WTC11 (cell line): ENCODE data around the gene EPS8L2. TPM values are rescaled to one million over a fixed set of nuclear protein-coding genes. Genes with fewer than 3 reads are reported as not detected.

Source experiments
- ATAC-seq: fragments of 200-7000 bp; cut with Tn5 transposase; 2 replicates; pipeline ENCODE4 v1.10.0; 2021; ENCODE audit warnings: mild to moderate bottlenecking, moderate library complexity
- CTCF ChIA-PET: fragments of 300-600 bp; sonication (Branson Sonifier 250); formaldehyde crosslinking; loops from one replicate; lab custom pipeline; 2021; ENCODE audit warnings: antibody characterized with exemption; lab: Charles Lee
- POLR2A ChIA-PET: fragments of 350-600 bp; sonication (Branson Sonifier 250); formaldehyde crosslinking; loops from one replicate; lab custom pipeline; 2021; ENCODE audit warnings: antibody characterized with exemption; lab: Charles Lee
- DNase-seq: peaks from one replicate; pipeline ENCODE4 v3.0.0; 2021; ENCODE audit warnings: low spot score
- H3K27ac Mint-ChIP-seq: 2 replicates; pipeline ENCODE4 v1.8.0; 2021; ENCODE audit warnings: mixed read lengths
- H3K27me3 Mint-ChIP-seq: 2 replicates; pipeline ENCODE4 v1.8.0; 2021; ENCODE audit warnings: low read depth, mild to moderate bottlenecking, moderate library complexity, mixed read lengths
- H3K36me3 Mint-ChIP-seq: 2 replicates; pipeline ENCODE4 v1.8.0; 2021; ENCODE audit warnings: mixed read lengths
- H3K4me1 Mint-ChIP-seq: 2 replicates; pipeline ENCODE4 v1.8.0; 2022; ENCODE audit warnings: mixed read lengths
- H3K4me3 Mint-ChIP-seq: 2 replicates; pipeline ENCODE4 v1.8.0; 2021; ENCODE audit warnings: mild to moderate bottlenecking, moderate library complexity, mixed read lengths
- H3K9me3 Mint-ChIP-seq: 2 replicates; pipeline ENCODE4 v1.8.0; 2021; ENCODE audit warnings: mixed read lengths
- ATF1 ChIP-seq: sonication (generic); formaldehyde crosslinking; IDR thresholded peaks from 2 replicates; pipeline ENCODE4 v1.8.1; 2023; ENCODE audit warnings: mild to moderate bottlenecking, moderate library complexity, missing genetic modification reagents
- CDX4 ChIP-seq: fragments of 250-450 bp; sonication (Bioruptor Pico); IDR thresholded peaks from 2 replicates; pipeline ENCODE4 v1.9.0; 2021; ENCODE audit warnings: moderate library complexity, mild to moderate bottlenecking, inconsistent platforms, borderline replicate concordance
- ESRRA ChIP-seq: sonication (generic); formaldehyde crosslinking; IDR thresholded peaks from 2 replicates; pipeline ENCODE4 v1.8.1; 2022; ENCODE audit warnings: mild to moderate bottlenecking, missing genetic modification reagents, borderline replicate concordance
- IRF2 ChIP-seq: sonication (generic); formaldehyde crosslinking; IDR thresholded peaks from 2 replicates; pipeline ENCODE4 v1.8.0; 2022; ENCODE audit warnings: low read depth, missing genetic modification reagents, borderline replicate concordance
- KAT7 ChIP-seq: sonication (generic); formaldehyde crosslinking; IDR thresholded peaks from 2 replicates; pipeline ENCODE4 v1.8.1; 2023; ENCODE audit warnings: missing genetic modification reagents, mild to moderate bottlenecking, borderline replicate concordance
- MLX ChIP-seq: sonication (generic); formaldehyde crosslinking; IDR thresholded peaks from 2 replicates; pipeline ENCODE4 v1.8.1; 2023; ENCODE audit warnings: mild to moderate bottlenecking, missing genetic modification reagents, moderate library complexity
- MYBL2 ChIP-seq: sonication (generic); formaldehyde crosslinking; IDR thresholded peaks from 2 replicates; pipeline ENCODE4 v1.8.1; 2023; ENCODE audit warnings: mild to moderate bottlenecking, moderate library complexity, missing genetic modification reagents
- RELA ChIP-seq: sonication (generic); formaldehyde crosslinking; IDR thresholded peaks from 2 replicates; pipeline ENCODE4 v1.8.1; 2022; ENCODE audit warnings: missing genetic modification reagents, mild to moderate bottlenecking, borderline replicate concordance
- RORB ChIP-seq: fragments of 250-450 bp; sonication (Bioruptor Pico); IDR thresholded peaks from 2 replicates; pipeline ENCODE4 v1.9.0; 2021; ENCODE audit warnings: mild to moderate bottlenecking
- SOX15 ChIP-seq: fragments of 250-450 bp; sonication (Bioruptor Pico); IDR thresholded peaks from 2 replicates; pipeline ENCODE4 v1.9.0; 2021; ENCODE audit warnings: mild to moderate bottlenecking
- SP1 ChIP-seq: sonication (generic); formaldehyde crosslinking; conservative IDR thresholded peaks from 2 replicates; pipeline ENCODE4 v1.8.1; 2022; ENCODE audit warnings: missing genetic modification reagents
- STAT6 ChIP-seq: sonication (generic); formaldehyde crosslinking; conservative IDR thresholded peaks from 2 replicates; pipeline ENCODE4 v1.8.1; 2023; ENCODE audit warnings: mild to moderate bottlenecking, low read depth, missing genetic modification reagents, moderate library complexity
- TEAD1 ChIP-seq: sonication (generic); formaldehyde crosslinking; IDR thresholded peaks from 2 replicates; pipeline ENCODE4 v1.8.0; 2022; ENCODE audit warnings: mild to moderate bottlenecking, missing genetic modification reagents
- USF1 ChIP-seq: sonication (generic); formaldehyde crosslinking; IDR thresholded peaks from 2 replicates; pipeline ENCODE4 v1.8.0; 2022; ENCODE audit warnings: mild to moderate bottlenecking, missing genetic modification reagents
- ZNF138 ChIP-seq: sonication (generic); formaldehyde crosslinking; conservative IDR thresholded peaks from 2 replicates; pipeline ENCODE4 v1.8.1; 2022; ENCODE audit warnings: mild to moderate bottlenecking, moderate library complexity, missing genetic modification reagents
- ZNF219 ChIP-seq: sonication (generic); formaldehyde crosslinking; IDR thresholded peaks from 2 replicates; pipeline ENCODE4 v1.8.0; 2023; ENCODE audit warnings: missing genetic modification reagents, mild to moderate bottlenecking, borderline replicate concordance
- ZNF317 ChIP-seq: sonication (generic); formaldehyde crosslinking; IDR thresholded peaks from 2 replicates; pipeline ENCODE4 v1.8.1; 2023; ENCODE audit warnings: low read depth, mild to moderate bottlenecking, moderate library complexity, missing genetic modification reagents, borderline replicate concordance
- total RNA-seq: library from RNA; stranded (reverse); gene quantifications from 3 replicates; pipeline ENCODE4 v1.2.3, GENCODE V29; 2021
- TF ChIP-seq, protein P1 (sequence below): fragments of 200-600 bp; IDR thresholded peaks from 2 replicates; pipeline ENCODE4 v1.8.0; 2022; ENCODE audit warnings: antibody characterized with exemption
- TF ChIP-seq, protein P2 (sequence below): sonication (generic); formaldehyde crosslinking; IDR thresholded peaks from 2 replicates; pipeline ENCODE4 v1.8.1; 2023; ENCODE audit warnings: mild to moderate bottlenecking, missing genetic modification reagents
- TF ChIP-seq, protein P3 (sequence below): sonication (generic); formaldehyde crosslinking; IDR thresholded peaks from 2 replicates; pipeline ENCODE4 v1.8.0; 2023; ENCODE audit warnings: missing genetic modification reagents
- TF ChIP-seq, protein P4 (sequence below): sonication (generic); formaldehyde crosslinking; IDR thresholded peaks from 2 replicates; pipeline ENCODE4 v1.8.1; 2022; ENCODE audit warnings: missing genetic modification reagents, borderline replicate concordance

Gene EPS8L2
- total RNA-seq, 1 experiment from 2014 or later = 51.6 TPM

- H3K27me3 Mint-ChIP-seq = no peaks in the 10 kb centered on the region
- peak overlapping the region; percentile 74; the same call in 1 of the 2 replicates for H3K27ac Mint-ChIP-seq
- no peaks in the 10 kb centered on the region for H3K9me3 Mint-ChIP-seq
- peaks cover 17% of the 10 kb centered on the region for H3K4me1 Mint-ChIP-seq
- no peak for ATAC-seq
- ChIA-PET CTCF (interaction anchor here (0.7 to 2.3 kb wide), 3 partner anchors 12 to 47 kb away, joined by 3 to 7 read pairs (median 6); no protein-coding TSS in a partner anchor), POLR2A (interaction anchor here (0.9 kb wide), 1 partner anchor 14 kb away, joined by 4 read pairs; the partner anchor contains the start of gene DEAF1)
- TF ChIP-seq IRF2 = no peak
- no peak for TF ChIP-seq ZNF219 (CRISPR knock-in tag)
- no peak for TF ChIP-seq CDX4
- TF ChIP-seq KAT7 (CRISPR knock-in tag) = no peak
- TF ChIP-seq, protein P1, sequence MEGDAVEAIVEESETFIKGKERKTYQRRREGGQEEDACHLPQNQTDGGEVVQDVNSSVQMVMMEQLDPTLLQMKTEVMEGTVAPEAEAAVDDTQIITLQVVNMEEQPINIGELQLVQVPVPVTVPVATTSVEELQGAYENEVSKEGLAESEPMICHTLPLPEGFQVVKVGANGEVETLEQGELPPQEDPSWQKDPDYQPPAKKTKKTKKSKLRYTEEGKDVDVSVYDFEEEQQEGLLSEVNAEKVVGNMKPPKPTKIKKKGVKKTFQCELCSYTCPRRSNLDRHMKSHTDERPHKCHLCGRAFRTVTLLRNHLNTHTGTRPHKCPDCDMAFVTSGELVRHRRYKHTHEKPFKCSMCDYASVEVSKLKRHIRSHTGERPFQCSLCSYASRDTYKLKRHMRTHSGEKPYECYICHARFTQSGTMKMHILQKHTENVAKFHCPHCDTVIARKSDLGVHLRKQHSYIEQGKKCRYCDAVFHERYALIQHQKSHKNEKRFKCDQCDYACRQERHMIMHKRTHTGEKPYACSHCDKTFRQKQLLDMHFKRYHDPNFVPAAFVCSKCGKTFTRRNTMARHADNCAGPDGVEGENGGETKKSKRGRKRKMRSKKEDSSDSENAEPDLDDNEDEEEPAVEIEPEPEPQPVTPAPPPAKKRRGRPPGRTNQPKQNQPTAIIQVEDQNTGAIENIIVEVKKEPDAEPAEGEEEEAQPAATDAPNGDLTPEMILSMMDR = no peak
- TF ChIP-seq ZNF138 (CRISPR knock-in tag) = no peak
- no peak for TF ChIP-seq MLX (CRISPR knock-in tag)
- TF ChIP-seq SOX15 (CRISPR knock-in tag) = no peak
- no peak for TF ChIP-seq ZNF317 (CRISPR knock-in tag)
- TF ChIP-seq RORB (CRISPR knock-in tag) = no peak
- TF ChIP-seq STAT6 (CRISPR knock-in tag) = no peak
- TF ChIP-seq ESRRA = no peak
- no peak overlapping the region for H3K4me3 Mint-ChIP-seq
- no peak for DNase-seq
- H3K36me3 Mint-ChIP-seq = peaks cover 70% of the 10 kb centered on the region
Observed at GRCh38 chr11:680970-681369, 25.1 kb upstream of the EPS8L2 start.

DNA sequence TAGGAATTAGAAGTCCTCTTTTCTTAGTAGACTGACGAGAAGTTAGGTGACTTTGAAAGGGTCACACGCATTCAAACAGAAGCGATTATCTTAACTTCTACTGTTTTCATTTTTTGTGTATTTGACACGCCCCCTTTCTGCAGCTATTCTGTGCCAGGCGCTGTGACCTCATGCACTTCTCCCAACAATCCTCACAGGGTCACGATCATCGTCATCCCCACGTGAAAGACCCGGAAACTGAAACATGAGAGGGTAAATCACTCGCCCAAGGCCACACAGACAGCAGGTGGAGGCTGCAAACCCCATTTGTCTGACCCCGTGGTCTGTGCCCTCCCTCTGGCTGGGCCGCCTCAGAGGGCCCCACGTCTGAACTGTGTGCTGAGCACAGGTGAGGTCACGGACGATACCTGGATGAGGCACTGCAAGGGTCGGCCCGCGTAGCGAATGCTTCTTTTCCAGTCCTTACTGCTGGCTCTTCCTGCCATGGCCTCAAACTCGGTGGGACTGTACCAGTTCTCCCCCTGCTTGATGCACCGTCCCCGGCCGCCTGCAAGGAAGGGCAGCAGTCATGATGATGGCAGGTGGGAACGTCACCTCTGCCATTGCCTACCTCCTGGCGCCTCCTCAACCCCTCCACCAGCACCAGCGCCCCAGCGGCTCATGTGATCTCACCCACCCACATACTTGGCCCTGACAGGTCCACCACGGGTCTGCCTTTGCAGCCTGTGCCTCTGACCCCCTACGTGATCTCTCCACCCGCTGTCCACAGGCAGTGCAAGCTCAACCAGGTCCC is 19.4 kb upstream of the EPS8L2 start:
- H3K4me1 Mint-ChIP-seq = peaks cover 19% of the 10 kb centered on the region
- no peak overlapping the region for H3K27ac Mint-ChIP-seq
- no peak for TF ChIP-seq USF1 (CRISPR knock-in tag)
- no peak for TF ChIP-seq ZNF317 (CRISPR knock-in tag)
- TF ChIP-seq, protein P2, sequence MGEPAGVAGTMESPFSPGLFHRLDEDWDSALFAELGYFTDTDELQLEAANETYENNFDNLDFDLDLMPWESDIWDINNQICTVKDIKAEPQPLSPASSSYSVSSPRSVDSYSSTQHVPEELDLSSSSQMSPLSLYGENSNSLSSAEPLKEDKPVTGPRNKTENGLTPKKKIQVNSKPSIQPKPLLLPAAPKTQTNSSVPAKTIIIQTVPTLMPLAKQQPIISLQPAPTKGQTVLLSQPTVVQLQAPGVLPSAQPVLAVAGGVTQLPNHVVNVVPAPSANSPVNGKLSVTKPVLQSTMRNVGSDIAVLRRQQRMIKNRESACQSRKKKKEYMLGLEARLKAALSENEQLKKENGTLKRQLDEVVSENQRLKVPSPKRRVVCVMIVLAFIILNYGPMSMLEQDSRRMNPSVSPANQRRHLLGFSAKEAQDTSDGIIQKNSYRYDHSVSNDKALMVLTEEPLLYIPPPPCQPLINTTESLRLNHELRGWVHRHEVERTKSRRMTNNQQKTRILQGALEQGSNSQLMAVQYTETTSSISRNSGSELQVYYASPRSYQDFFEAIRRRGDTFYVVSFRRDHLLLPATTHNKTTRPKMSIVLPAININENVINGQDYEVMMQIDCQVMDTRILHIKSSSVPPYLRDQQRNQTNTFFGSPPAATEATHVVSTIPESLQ (CRISPR knock-in tag) = no peak
- no peak for TF ChIP-seq ATF1
- TF ChIP-seq, protein P3, sequence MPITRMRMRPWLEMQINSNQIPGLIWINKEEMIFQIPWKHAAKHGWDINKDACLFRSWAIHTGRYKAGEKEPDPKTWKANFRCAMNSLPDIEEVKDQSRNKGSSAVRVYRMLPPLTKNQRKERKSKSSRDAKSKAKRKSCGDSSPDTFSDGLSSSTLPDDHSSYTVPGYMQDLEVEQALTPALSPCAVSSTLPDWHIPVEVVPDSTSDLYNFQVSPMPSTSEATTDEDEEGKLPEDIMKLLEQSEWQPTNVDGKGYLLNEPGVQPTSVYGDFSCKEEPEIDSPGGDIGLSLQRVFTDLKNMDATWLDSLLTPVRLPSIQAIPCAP (CRISPR knock-in tag) = no peak
- no peak for TF ChIP-seq SP1
- TF ChIP-seq, protein P4, sequence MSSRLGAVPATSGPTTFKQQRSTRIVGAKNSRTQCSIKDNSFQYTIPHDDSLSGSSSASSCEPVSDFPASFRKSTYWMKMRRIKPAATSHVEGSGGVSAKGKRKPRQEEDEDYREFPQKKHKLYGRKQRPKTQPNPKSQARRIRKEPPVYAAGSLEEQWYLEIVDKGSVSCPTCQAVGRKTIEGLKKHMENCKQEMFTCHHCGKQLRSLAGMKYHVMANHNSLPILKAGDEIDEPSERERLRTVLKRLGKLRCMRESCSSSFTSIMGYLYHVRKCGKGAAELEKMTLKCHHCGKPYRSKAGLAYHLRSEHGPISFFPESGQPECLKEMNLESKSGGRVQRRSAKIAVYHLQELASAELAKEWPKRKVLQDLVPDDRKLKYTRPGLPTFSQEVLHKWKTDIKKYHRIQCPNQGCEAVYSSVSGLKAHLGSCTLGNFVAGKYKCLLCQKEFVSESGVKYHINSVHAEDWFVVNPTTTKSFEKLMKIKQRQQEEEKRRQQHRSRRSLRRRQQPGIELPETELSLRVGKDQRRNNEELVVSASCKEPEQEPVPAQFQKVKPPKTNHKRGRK (CRISPR knock-in tag) = no peak
- no peak for TF ChIP-seq TEAD1 (CRISPR knock-in tag)
- no peak for TF ChIP-seq MYBL2
- no peak for TF ChIP-seq RELA (CRISPR knock-in tag)

More for the DNA sequence above, 19.4 kb upstream of the EPS8L2 start:
- Mint-ChIP-seq H3K36me3 (peaks cover 71% of the 10 kb centered on the region), H3K27me3 (no peaks in the 10 kb centered on the region), H3K4me3 (no peak overlapping the region), H3K9me3 (no peaks in the 10 kb centered on the region)
- ChIA-PET POLR2A (interaction anchor here (1.0 kb wide), 1 partner anchor 9 kb away, joined by 3 read pairs; the partner anchor contains the start of gene TMEM80), CTCF (interaction anchor here (0.6 to 1.4 kb wide), 2 partner anchors 61 to 77 kb away, joined by 3 to 4 read pairs; partner anchors contain the start of gene TALDO1)
- no peak for DNase-seq
- no peak for ATAC-seq
